Prostate gland (tissue), 2 donors: Measurements from ENCODE around the gene SPECC1.

Experiments used
- POLR2AphosphoS5 ChIP-seq: sonication (generic); formaldehyde crosslinking; IDR thresholded peaks from one replicate; pipeline ENCODE4 v1.6.1; 2017; ENCODE audit warnings: antibody characterized with exemption
- TF ChIP-seq, protein P1 (sequence below), 4 experiments: fragments of 200-600 bp in 2 of 4; fragments of 450-650 bp in 2 of 4; sonication (generic) in 2 of 4; IDR thresholded peaks; 1 replicate in 3 of 4; 2 replicates in 1 of 4; pipeline ENCODE4 v1.5.1; 2016 to 2019; ENCODE audit warnings: antibody characterized with exemption in 4 of 4, mild to moderate bottlenecking in 2 of 4, moderate library complexity in 2 of 4

DNA sequence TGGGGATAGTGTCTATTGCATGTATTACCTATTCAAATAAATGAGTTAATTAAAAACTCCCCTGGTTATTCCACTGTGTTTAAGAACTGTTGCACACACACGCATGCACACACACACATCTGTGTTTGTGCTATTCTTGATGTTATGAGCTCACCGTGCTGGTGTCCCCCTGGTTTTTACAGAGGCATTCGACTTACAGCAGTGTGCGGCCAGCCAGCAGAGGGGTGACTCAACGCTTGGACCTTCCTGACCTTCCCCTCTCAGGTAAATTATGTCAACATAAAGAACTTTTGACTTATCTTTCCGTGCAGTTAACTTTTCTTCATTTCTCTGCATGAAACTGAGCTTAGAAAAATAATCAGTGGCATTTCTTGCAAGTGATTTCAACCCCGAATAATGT, 244.2 kb downstream of the SPECC1 start:
- TF ChIP-seq, protein P1, sequence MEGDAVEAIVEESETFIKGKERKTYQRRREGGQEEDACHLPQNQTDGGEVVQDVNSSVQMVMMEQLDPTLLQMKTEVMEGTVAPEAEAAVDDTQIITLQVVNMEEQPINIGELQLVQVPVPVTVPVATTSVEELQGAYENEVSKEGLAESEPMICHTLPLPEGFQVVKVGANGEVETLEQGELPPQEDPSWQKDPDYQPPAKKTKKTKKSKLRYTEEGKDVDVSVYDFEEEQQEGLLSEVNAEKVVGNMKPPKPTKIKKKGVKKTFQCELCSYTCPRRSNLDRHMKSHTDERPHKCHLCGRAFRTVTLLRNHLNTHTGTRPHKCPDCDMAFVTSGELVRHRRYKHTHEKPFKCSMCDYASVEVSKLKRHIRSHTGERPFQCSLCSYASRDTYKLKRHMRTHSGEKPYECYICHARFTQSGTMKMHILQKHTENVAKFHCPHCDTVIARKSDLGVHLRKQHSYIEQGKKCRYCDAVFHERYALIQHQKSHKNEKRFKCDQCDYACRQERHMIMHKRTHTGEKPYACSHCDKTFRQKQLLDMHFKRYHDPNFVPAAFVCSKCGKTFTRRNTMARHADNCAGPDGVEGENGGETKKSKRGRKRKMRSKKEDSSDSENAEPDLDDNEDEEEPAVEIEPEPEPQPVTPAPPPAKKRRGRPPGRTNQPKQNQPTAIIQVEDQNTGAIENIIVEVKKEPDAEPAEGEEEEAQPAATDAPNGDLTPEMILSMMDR (IDR thresholded peaks at IDR 0.05), result no peak
- no peak for TF ChIP-seq POLR2AphosphoS5
